ENCODE results near the gene SSTR3. TPM values are rescaled to one million over a fixed set of nuclear protein-coding genes. Genes with fewer than 3 reads are reported as not detected.

Gene SSTR3
- total and polyA plus RNA-seq, 9 of the 15 experiments (the other 6 are each of a cell fraction or from before 2014, with no cell fraction given) = 0.03 TPM; not detected in 8

GRCh38 chr22:37199103-37199759, 13.0 kb downstream of the SSTR3 start (continued):
- no peak for TF ChIP-seq GTF2B (IDR thresholded peaks at IDR 0.05; ENCODE audit: extremely low read depth, insufficient read length)
- TF ChIP-seq RFX7 (CRISPR knock-in tag; IDR thresholded peaks at IDR 0.05) = no peak
- TF ChIP-seq, protein P1, sequence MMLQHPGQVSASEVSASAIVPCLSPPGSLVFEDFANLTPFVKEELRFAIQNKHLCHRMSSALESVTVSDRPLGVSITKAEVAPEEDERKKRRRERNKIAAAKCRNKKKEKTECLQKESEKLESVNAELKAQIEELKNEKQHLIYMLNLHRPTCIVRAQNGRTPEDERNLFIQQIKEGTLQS (IDR thresholded peaks at IDR 0.05) = no peak
- TF ChIP-seq, protein P1 (CRISPR knock-in tag; conservative IDR thresholded peaks at IDR 0.05) = no peak
- no peak for TF ChIP-seq DDX20 (tag; IDR thresholded peaks at IDR 0.05; ENCODE audit: low read depth)
- peak in 1 of 3 experiments; percentile 10 for TF ChIP-seq YY1 (IDR thresholded peaks at IDR 0.05; ENCODE audit: borderline replicate concordance in 1 of 3, control insufficient read depth in 1 of 3, extremely low read depth in 1 of 3, insufficient read depth in 3 of 3, insufficient read length in 1 of 3, insufficient replicate concordance in 2 of 3, low read depth in 1 of 3, low read length in 2 of 3)
- TF ChIP-seq KLF1 (tag; IDR thresholded peaks at IDR 0.05) = 0 out of 2 replicates have a peak, but pooled peaks have one; percentile 29
- no peak for TF ChIP-seq SMARCC2 (IDR thresholded peaks at IDR 0.05; ENCODE audit: low read depth)
- no peak for TF ChIP-seq PCBP2 (IDR thresholded peaks at IDR 0.05; ENCODE audit: low read depth, low read length, poor library complexity, severe bottlenecking)
- no peak for TF ChIP-seq ZNF354B (CRISPR knock-in tag; IDR thresholded peaks at IDR 0.05)
- no peak for TF ChIP-seq ZFP1 (CRISPR knock-in tag; IDR thresholded peaks at IDR 0.05)
- no peak for TF ChIP-seq ZNF695 (CRISPR knock-in tag; IDR thresholded peaks at IDR 0.05)
- TF ChIP-seq, protein P2, sequence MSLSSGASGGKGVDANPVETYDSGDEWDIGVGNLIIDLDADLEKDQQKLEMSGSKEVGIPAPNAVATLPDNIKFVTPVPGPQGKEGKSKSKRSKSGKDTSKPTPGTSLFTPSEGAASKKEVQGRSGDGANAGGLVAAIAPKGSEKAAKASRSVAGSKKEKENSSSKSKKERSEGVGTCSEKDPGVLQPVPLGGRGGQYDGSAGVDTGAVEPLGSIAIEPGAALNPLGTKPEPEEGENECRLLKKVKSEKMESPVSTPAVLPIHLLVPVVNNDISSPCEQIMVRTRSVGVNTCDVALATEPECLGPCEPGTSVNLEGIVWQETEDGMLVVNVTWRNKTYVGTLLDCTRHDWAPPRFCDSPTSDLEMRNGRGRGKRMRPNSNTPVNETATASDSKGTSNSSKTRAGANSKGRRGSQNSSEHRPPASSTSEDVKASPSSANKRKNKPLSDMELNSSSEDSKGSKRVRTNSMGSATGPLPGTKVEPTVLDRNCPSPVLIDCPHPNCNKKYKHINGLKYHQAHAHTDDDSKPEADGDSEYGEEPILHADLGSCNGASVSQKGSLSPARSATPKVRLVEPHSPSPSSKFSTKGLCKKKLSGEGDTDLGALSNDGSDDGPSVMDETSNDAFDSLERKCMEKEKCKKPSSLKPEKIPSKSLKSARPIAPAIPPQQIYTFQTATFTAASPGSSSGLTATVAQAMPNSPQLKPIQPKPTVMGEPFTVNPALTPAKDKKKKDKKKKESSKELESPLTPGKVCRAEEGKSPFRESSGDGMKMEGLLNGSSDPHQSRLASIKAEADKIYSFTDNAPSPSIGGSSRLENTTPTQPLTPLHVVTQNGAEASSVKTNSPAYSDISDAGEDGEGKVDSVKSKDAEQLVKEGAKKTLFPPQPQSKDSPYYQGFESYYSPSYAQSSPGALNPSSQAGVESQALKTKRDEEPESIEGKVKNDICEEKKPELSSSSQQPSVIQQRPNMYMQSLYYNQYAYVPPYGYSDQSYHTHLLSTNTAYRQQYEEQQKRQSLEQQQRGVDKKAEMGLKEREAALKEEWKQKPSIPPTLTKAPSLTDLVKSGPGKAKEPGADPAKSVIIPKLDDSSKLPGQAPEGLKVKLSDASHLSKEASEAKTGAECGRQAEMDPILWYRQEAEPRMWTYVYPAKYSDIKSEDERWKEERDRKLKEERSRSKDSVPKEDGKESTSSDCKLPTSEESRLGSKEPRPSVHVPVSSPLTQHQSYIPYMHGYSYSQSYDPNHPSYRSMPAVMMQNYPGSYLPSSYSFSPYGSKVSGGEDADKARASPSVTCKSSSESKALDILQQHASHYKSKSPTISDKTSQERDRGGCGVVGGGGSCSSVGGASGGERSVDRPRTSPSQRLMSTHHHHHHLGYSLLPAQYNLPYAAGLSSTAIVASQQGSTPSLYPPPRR (CRISPR knock-in tag; IDR thresholded peaks at IDR 0.05; ENCODE audit: borderline replicate concordance) = no peak
- TF ChIP-seq ZNF395 (CRISPR knock-in tag; IDR thresholded peaks at IDR 0.05) = no peak
- no peak for TF ChIP-seq CREBBP (IDR thresholded peaks at IDR 0.05; ENCODE audit: low read depth, low read length)
- TF ChIP-seq E2F4 (CRISPR knock-in tag; IDR thresholded peaks at IDR 0.05; ENCODE audit: low read depth) = 0 out of 2 replicates have a peak, but pooled peaks have one; percentile 18

Measured in K562 (cell line).